Caki2 (cell line): Measurements from ENCODE around the gene NOTCH4. TPM values are rescaled to one million over a fixed set of nuclear protein-coding genes. Genes with fewer than 3 reads are reported as not detected.
"Not testable (repeated sequence)": the region's sequence is repeated elsewhere in the genome, so short reads cannot be mapped to it uniquely, and the experiment has no call there.

Source experiments
- DNase-seq: peaks from one replicate; pipeline ENCODE4 v3.0.0-alpha.2; 2015; ENCODE audit warnings: low read depth
- in situ Hi-C: cut with HindIII; loops from 2 replicates; pipeline ENCODE4 v1.10.0; 2016; ENCODE audit warnings: low sequenced_read_pairs, low pct_unique_long_range_greater_than_20kb, mixed read lengths
- total RNA-seq: library from RNA; depleted of rRNA; stranded (reverse); fragments of >200 nt; shearing (Covaris generic); gene quantifications from 2 replicates; pipeline ENCODE4 v1.2.3, GENCODE V29; 2014; ENCODE audit warnings: low replicate concordance

The NOTCH4 gene
- total RNA-seq, 1 experiment from 2014 or later = 0.71 TPM

DNA sequence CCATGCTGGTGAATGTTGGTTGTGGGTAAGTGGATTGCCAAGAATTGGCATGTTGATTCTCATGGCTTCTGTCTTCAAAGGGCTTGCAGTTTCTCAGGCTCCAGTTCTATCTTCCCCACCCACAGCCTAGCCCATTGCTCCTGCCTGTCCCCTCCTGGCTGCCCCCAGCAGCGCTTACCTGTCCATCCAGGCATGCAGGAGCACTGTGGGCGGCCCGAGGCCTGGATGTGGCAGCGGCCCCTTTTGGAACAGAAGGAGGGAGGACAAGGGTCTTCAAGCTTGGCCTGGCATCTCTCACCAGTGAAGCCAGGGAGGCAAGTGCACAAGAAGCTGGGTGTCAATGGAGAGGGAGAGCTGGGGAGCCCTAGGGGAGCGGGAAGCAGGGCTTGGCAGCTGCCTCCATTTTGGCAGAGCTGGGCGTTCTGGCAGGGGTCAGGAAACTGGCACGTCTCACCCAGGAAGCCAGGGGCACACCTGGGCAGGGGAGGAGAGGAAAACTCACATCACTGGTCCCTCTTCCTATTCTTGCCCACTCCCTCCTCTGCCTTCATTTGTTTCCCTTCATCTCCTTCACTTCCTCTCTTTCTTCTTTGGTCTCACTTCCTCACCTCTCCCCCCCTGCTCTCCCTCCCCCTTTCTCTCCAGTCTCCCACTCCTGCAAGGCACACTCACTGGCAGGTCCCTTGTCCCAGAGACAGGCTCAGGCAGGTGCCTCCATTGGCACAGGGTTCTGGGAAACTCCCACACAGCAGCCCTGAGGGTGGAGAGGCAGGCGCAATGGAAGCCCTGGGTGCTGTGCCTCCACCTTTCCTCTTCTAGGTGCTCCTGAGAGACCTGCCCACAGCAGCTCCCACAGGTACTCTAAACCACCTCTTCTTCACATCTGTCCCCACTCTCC, 1.3 kb downstream of the NOTCH4 start:
- in situ Hi-C loops = no loop called here
- DNase-seq = no peak

DNA sequence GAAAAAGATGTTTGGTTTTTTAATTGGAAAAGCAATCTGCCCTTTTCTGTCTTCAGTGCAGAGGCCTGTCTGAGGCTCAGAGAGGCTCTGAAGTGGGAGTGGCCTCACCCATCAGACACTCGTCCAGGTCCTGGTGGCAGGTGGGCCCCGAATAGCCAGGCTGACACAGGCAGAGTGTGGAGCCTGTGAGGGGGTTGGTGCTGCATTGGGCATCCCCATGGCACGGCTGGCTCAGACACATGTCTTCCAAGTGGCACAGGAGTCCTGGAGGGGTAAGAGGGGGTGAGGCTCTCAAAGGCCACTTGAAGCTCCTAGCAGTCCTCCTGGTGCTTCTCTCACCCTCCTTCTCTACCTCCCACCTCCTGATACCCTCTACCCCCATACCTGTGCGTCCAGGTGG, 3.8 kb downstream of the NOTCH4 start:
- in situ Hi-C loops = no loop called here
- DNase-seq = no peak

DNA sequence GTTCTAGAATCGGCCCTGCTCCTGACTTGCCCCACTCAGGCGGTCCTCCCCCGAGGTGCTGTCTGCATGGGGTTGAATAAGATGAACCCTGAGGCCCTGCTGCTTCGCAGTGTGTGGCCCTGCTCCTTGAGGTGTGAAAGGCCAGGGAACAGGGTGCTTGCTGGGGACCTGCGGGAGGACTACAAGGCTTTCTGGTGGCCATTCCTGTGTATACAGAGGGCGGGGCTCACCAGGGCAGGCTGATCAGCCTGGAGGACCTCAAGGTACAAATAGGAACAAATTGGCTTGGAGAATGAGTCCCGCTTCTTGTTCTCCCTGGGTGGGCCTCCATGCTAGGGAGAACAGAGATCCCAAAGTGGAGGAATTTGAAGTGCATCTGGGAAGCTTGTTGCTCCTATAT, 5.7 kb downstream of the NOTCH4 start:
- DNase-seq = no peak

DNA sequence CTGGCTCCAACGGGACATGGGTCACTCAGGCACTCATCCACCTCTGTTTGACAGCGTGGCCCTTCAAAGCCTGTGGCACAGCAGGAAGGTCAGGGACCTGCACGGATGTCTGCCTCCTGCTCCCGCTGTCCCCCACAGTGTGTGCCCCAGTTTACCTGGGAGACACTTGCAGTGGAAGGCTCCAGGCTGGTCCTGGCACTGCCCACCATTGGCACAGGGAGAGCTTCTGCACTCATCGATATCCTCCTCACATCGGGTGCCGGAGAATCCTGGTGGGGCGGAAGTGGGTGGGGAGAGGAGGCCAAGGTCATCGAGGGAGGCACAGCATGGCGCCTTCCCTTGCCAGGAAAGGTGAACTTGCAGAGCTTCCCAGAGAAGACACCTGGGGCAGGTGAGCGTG, 6.9 kb downstream of the NOTCH4 start:
- no peak for DNase-seq
- in situ Hi-C loops = no loop called here

More for the DNA sequence above, 5.7 kb downstream of the NOTCH4 start:
- in situ Hi-C loops = no loop called here

DNA sequence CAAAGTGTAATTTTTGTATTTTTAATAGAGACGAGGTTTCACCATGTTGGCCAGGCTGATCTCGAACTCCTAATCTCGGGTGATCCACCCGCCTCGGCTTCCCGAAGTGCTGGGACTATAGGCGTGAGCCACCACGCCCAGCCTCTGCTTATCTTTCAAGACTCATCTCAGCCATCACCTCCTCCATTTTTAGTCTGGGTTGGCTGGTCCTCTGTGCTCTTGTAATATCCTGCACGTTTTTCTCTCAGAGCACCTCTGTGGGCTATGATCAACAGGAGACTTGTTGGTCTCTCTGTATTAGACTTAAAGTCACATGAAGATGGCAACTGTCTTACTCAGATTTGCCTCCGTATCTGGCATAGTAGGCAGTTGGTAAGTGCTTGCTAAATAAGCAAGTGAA, 7.6 kb downstream of the NOTCH4 start:
- in situ Hi-C loops = no loop called here
- no peak for DNase-seq

DNA sequence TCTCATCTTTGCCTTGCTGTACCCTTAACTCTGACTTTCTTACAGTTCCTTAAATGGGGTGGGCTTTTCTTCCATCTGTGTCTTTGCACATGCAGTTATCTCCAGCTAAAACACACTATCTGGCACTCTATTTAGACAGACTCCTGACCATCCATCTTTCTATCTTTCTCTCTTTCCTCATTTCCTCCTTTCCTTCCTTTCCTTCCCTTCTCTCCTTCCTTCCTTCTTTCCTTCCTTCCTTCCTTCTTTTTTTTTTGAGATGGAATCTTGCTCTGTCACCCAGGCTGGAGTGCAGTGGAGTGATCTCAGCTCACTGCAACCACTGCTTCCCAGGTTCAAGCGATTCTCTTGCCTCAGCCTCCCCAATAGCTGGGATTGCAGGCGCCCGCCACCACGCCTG, 8.2 kb downstream of the NOTCH4 start:
- in situ Hi-C loops = no loop called here

DNA sequence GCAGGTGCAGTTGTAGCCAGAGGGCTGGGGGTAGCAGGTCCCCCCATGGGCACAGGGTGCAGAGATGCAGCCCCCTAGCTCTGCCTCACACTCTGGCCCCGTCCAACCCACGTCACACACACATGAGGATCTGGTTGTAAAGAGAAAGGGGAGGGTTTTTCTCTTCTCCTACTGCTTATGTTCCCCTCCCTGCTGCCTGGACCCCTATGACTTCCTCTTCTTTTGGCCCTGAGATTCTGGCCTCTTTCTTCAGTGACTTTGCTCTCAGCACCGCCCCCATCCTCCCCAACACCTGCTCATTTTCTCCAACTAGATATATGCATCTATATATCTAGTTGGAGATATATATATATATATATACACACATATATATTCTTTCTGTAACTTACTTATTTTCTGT, 9.7 kb downstream of the NOTCH4 start:
- DNase-seq = no peak
- in situ Hi-C loops = no loop called here

More for the DNA sequence above, 8.2 kb downstream of the NOTCH4 start:
- DNase-seq = no peak

DNA sequence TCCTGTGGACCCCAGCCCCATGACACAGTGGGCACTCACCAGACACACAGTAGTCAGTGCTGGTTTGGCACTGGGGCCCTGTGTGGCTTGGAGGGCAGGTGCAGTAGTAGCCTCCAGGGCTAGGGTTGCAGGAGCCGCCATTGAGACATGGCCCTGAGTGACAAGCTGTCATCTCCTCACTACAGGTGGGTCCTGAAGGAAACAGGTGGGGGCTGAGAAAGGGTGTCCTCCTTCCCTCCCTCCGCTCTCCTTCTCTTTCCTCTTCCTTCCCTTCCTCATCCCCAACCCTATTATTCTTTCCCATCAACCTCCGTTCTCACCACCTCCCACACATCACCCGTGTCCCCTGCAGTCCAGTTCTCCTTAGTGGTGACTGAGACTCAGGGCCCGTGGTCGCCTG, 10.2 kb downstream of the NOTCH4 start:
- in situ Hi-C loops = no loop called here
- no peak for DNase-seq

DNA sequence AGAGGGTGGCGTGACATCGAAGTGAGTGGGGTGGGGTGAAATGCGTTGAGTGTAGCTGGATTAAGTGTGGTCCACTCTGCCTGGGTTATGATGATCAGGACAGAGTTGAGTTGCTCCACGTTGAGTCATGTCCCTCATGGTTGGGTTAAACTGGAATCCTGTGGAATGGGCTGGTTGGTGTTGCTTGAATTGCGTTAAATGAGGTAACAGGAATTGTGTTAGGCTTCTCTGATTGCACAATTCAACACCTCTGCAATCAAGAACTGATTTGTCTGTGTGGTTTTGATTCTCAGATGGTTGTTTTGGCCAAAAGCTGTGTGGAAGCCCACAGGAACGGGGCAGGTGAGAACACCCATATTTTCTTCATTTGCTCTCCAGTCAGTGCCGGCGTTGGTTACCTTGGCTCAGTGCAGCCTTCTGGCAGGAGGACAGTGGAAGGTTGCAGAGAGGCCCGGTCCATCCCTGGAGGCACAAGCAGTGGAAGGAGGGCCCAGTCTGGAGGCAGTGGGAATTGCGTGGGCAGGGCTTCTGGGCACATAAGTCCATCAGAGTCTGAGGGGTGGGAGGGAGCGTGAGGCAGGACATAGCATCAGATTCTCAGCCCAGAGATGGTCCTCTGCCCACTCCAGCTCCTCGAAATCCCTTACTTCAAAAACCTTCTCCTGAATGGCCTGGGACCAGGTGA, 11.6 kb downstream of the NOTCH4 start:
- no peak for DNase-seq
- in situ Hi-C loops = no loop called here

DNA sequence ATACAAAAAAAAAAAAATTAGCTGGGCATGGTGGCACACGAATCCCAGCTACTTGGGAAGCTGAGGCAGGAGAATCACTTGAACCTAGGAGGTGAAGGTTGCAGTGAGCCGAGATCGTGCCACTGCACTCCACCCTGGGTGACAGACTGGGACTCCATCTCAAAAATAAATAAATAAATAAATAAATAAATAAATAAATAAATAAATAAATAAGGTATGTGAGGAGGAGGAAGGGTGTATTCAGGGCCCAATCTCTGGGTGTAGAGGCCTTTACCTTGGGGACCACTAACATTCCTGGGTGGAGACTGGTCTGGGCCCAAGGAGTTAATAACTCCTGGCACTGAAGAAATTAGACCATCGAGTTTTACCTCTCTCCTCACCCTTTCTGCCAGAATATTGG, 12.4 kb downstream of the NOTCH4 start:
- DNase-seq, in situ Hi-C loops: not testable (repeated sequence)

DNA sequence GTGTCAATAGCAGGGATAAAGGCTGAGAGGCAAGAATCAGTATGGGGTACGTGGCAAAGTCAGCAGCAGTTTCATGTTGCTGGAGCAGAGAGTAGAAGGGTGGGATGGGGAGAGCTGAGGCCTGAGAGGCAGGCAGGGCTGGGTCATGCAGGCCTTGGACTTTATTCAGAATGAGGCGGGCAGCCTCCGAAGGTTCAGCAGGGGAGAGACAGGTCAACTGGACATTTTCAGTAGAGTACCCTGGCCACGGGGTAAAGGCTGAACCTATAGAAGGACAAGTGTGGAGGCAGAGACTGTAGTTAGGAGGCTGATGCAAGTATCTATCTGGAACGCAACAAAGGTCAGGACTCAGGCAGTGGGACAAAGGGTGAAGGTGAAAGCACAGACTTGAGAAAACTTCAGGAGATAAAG, 13.7 kb downstream of the NOTCH4 start:
- in situ Hi-C loops = no loop called here
- DNase-seq = no peak

DNA sequence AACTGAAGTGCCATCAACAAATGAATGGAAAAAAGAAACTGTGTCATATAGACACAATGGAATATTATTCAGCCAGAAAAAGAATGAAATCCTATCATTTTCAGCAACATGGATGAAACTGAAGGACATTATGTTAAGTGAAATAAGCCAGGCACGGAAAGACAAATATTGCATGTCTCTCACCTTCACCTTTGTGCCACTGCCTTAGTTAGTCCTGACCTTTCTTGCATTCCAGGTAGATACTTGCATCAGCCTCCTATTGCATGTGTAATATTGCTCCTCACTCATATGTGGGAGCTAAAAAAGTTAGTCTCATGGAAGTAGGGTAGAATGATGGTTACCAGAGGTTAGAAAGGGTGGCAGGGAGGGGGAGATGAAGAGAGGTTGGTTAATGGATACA, 14.9 kb downstream of the NOTCH4 start:
- in situ Hi-C loops = no loop called here
- DNase-seq = no peak

DNA sequence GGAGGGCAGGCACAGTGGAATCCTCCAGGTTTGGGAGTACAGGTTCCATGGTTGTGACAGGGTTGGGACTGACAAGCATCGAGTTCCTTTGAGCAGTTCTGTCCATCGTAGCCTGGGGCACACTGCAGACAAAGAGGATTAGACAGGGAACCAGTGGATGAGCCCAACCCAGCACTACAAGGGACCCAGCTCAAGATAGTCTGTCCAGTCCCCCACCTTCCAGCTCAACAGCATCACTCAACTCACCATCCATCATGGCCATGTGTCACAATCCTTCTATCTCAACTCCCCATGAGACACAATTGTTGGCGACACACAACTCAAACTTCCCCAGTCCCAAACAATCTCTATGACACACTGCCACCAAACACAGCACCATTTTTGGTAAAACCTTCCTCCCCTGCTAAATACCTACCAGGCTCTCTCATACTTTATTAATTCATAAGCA, 19.6 kb downstream of the NOTCH4 start:
- no peak for DNase-seq
- in situ Hi-C loops = no loop called here

DNA sequence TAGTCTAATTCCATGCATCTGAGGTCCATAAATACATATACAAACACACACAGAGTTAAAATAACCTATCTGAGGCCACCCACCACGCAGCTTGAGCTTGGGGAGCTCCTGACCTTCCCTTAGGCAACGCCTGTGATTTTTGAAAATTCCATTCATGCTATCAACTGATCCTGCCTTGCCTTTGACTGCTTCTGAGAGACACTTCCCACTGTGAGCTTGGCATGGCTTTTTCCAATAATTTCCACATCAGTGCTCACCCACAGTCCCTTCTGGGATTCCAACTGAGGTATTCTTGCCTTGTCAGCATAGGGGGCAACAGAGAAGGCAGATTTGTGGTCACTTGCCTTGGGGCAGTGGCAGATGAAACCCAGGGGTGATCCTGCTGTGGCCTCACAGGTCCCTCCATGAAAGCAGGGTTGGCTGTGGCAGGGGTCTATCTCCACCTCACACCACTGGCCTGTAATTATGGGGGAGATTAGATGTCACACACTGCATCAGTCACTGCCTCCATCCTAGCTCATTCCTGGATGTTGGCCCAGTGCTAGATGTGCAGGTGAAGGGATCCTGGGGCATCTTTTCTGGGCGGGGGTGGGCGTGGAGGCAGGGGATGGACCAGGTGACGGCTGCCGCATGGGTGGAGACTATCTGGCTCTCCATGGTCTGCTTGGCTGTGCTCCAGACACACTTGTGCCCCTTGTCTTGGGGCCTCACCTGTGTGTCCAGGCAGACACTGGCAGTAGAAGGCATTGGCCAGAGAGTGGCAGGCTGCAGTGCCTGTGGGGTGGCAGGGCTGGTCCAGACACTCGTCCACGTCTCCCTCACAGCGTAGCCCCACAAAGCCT, 20.2 kb downstream of the NOTCH4 start:
- in situ Hi-C loops = no loop called here
- DNase-seq = no peak

DNA sequence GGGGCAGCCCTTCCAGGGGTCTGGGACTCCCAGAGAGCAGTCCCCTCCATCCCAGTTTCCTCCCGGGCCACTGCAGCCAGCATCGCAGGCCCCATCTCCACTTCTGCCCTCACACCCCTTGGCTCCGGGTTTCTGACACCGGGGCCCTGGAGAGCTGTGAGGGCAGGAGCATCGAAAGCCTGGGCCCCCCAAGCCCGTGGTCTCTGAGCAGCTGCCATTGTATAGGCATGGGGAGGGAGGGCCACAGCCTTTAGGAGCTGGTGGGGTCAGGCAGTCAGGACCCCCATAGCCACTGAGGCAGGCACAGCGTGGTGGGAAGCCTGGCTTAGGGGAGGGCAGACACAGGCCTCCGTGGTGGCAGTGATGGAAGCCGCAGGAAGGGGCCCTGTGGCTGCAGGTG, 21.7 kb downstream of the NOTCH4 start:
- in situ Hi-C loops = no loop called here

DNA sequence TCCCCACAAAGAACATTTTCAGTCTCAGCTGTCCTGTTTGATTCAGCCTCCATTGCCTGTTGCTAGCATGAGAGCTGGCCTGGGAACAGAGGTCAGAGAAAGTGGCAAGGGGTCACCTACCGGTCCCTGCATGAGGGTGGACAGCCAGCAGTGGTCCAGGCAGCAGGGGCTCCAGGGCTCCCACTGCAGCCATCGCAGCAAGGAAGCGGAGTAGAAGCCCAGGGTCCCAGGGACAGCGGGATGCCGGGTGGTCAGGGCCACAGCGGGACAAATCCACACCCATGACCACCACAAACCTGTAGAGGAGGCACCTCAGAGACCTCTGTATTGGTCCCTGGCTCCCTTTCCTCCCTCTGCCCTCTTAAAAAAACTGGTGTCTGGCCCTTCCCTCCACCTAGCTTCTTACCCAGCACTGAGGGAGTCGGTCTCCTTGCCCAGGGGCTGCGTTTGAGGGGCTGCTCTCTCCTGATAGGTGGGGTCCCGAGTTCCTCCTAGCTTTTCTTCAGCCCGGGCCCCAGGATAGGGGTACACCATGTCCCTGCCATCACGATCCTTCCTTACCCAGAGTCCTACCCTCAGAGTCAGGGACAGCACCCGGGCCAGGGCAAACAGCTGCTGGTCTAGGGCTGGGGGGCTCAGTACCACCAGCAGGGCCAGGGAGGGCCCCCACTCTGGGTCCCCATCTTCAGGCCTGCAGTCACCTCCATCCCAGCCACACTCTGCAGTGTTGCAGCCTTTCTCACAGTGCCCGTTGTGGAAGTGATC, 23.0 kb downstream of the NOTCH4 start:
- in situ Hi-C loops = no loop called here
- DNase-seq = no peak

More for the DNA sequence above, 21.7 kb downstream of the NOTCH4 start:
- DNase-seq = no peak

DNA sequence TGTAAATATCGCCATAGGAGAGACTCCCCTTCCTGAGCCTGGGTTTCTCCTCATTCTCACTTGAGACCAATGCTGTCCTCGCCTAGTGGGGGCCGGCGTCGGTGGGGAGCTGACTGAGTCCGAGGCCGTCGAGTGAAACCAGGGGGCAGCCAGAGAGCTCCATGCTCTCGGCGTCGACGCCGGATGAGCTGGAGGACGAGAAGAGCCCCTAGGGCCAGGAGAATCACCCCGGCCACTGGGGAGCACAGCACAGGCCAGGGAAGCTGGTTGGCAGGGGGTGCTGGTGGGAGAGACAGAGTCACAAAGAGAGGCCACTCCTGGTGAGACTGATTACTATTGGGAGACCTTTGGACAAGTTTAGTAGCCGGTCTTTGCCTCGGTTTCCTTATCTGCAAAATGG, 25.0 kb downstream of the NOTCH4 start:
- in situ Hi-C loops = no loop called here
- no peak for DNase-seq

DNA sequence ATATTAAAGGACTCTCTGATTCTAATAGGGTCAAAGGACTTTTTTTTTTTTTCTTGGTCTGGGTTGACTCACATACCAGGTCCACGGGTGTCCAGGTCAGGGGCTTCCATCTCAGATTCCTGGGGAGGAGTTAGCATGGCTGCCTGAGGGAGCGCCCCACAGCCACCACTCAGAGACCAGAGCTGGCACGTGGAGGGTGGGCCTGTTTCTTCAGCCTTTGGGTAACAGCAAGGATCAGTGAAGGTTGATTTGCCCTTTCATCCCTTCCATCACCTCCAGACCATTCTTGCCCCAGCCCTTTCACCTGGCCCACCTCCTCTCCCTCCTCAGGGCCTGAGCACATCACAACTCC, 25.5 kb downstream of the NOTCH4 start:
- DNase-seq = no peak
- in situ Hi-C loops = no loop called here
